Epithelial cell of prostate (primary cell): ENCODE results near the gene NEDD4L.

ENCODE experiments used
- DNase-seq: peaks from one replicate; pipeline ENCODE4 v3.0.0-alpha.2; 2011; ENCODE audit warnings: low read depth, low spot score
- H3K27ac ChIP-seq: fragments of 450-650 bp; 2 replicates; pipeline ENCODE4 v1.5.1; 2017; ENCODE audit warnings: mild to moderate bottlenecking

Gene NEDD4L

GRCh38 chr18:58174285-58174684 lies 130.3 kb downstream of the NEDD4L start:
- H3K27ac ChIP-seq: no peak overlapping the region
- no peak for DNase-seq

- no peak overlapping the region for H3K27ac ChIP-seq
- no peak for DNase-seq
These were observed 131.2 kb downstream of the NEDD4L start for GRCh38 chr18:58175122-58175785.

GRCh38 chr18:58175786-58176176 lies 131.8 kb downstream of the NEDD4L start:
- no peak overlapping the region for H3K27ac ChIP-seq
- no peak for DNase-seq

GRCh38 chr18:58177004-58177717 lies 133.1 kb downstream of the NEDD4L start:
- DNase-seq: peak; percentile 65
- peak overlapping the region; percentile 12 for H3K27ac ChIP-seq

GRCh38 chr18:58177896-58178470 lies 134.0 kb downstream of the NEDD4L start:
- DNase-seq: no peak
- H3K27ac ChIP-seq: no peak overlapping the region

- no peak overlapping the region for H3K27ac ChIP-seq
- no peak for DNase-seq
These were observed 134.5 kb downstream of the NEDD4L start for GRCh38 chr18:58178511-58178910.

- DNase-seq: no peak
- no peak overlapping the region for H3K27ac ChIP-seq
These were observed 136.1 kb downstream of the NEDD4L start for GRCh38 chr18:58180172-58180571.

- H3K27ac ChIP-seq: no peak overlapping the region
- DNase-seq: no peak
These were observed 136.8 kb downstream of the NEDD4L start for GRCh38 chr18:58180738-58181353.

- no peak overlapping the region for H3K27ac ChIP-seq
- DNase-seq: no peak
These were observed 138.0 kb downstream of the NEDD4L start for GRCh38 chr18:58181988-58182387.

- no peak overlapping the region for H3K27ac ChIP-seq
- DNase-seq: no peak
These were observed 139.2 kb downstream of the NEDD4L start for GRCh38 chr18:58183226-58183625.

- H3K27ac ChIP-seq: peak overlapping the region; percentile 86
- DNase-seq: peak; percentile 78
These were observed 142.4 kb downstream of the NEDD4L start for GRCh38 chr18:58186258-58186948.

GRCh38 chr18:58187674-58188073 lies 143.6 kb downstream of the NEDD4L start:
- DNase-seq: no peak
- H3K27ac ChIP-seq: peak overlapping the region; percentile 86

GRCh38 chr18:58188996-58189395 lies 145.0 kb downstream of the NEDD4L start:
- DNase-seq: no peak
- H3K27ac ChIP-seq: no peak overlapping the region

- no peak overlapping the region for H3K27ac ChIP-seq
- no peak for DNase-seq
These were observed 147.0 kb downstream of the NEDD4L start for GRCh38 chr18:58190842-58191530.

- no peak overlapping the region for H3K27ac ChIP-seq
- no peak for DNase-seq
These were observed 147.6 kb downstream of the NEDD4L start for GRCh38 chr18:58191626-58192025.

- no peak for DNase-seq
- no peak overlapping the region for H3K27ac ChIP-seq
These were observed 148.5 kb downstream of the NEDD4L start for GRCh38 chr18:58192519-58192918.

- no peak for DNase-seq
- no peak overlapping the region for H3K27ac ChIP-seq
These were observed 150.0 kb downstream of the NEDD4L start for GRCh38 chr18:58194028-58194427.

GRCh38 chr18:58195278-58195765 lies 151.3 kb downstream of the NEDD4L start:
- H3K27ac ChIP-seq: peak overlapping the region; percentile 36
- no peak for DNase-seq

- peak overlapping the region; percentile 36 for H3K27ac ChIP-seq
These were observed 152.1 kb downstream of the NEDD4L start for GRCh38 chr18:58196164-58196563.

More at GRCh38 chr18:58196164-58196563, 152.1 kb downstream of the NEDD4L start:
- DNase-seq: no peak
